DOHH2 (cell line): ENCODE results near the gene CEACAM21.
A peak's percentile ranks its signal among the peaks of the same experiment; 100 is the strongest.

Experiments used
- H3F3A ChIP-seq: fragments of 200-600 bp; sonication (generic), shearing (Covaris generic); 2 replicates; pipeline ENCODE4 v1.6.0; 2016; ENCODE audit warnings: antibody characterized with exemption, mild to moderate bottlenecking; ENCODE audit not compliant: control insufficient read depth, insufficient read depth
- H3K27ac ChIP-seq: fragments of 200-600 bp; sonication (generic); 2 replicates; pipeline ENCODE4 v1.5.1; 2014; ENCODE audit warnings: low read depth, mild to moderate bottlenecking, low read length, moderate library complexity
- H3K27me3 ChIP-seq: fragments of 200-600 bp; sonication (generic); 2 replicates; pipeline ENCODE4 v1.6.1; 2014; ENCODE audit warnings: mild to moderate bottlenecking, low read length, mixed read lengths; ENCODE audit not compliant: control insufficient read depth
- H3K36me3 ChIP-seq: fragments of 200-600 bp; sonication (generic); 2 replicates; pipeline ENCODE4 v1.6.1; 2014; ENCODE audit warnings: mild to moderate bottlenecking, low read length, moderate library complexity, mixed read lengths; ENCODE audit not compliant: control insufficient read depth
- H3K4me1 ChIP-seq: fragments of 200-600 bp; sonication (generic); 2 replicates; pipeline ENCODE4 v1.6.1; 2014; ENCODE audit warnings: mild to moderate bottlenecking, low read length, mixed read lengths; ENCODE audit not compliant: control insufficient read depth
- H3K4me2 ChIP-seq: fragments of 200-600 bp; sonication (generic); 2 replicates; pipeline ENCODE4 v1.6.0; 2014; ENCODE audit warnings: mild to moderate bottlenecking, low read length, moderate library complexity
- H3K4me3 ChIP-seq: fragments of 200-600 bp; sonication (generic); 2 replicates; pipeline ENCODE4 v1.5.1; 2014; ENCODE audit warnings: mild to moderate bottlenecking, low read length, mixed read lengths
- H3K79me2 ChIP-seq: fragments of 200-600 bp; sonication (generic); 2 replicates; pipeline ENCODE4 v1.6.1; 2014; ENCODE audit warnings: mild to moderate bottlenecking, low read length, mixed read lengths; ENCODE audit not compliant: control insufficient read depth
- H3K9me2 ChIP-seq: fragments of 200-600 bp; sonication (generic); replicated peaks from 2 replicates; pipeline ENCODE4 v1.6.1; 2014; ENCODE audit warnings: mild to moderate bottlenecking, low read length, mixed read lengths; ENCODE audit not compliant: control insufficient read depth
- H3K9me3 ChIP-seq: fragments of 200-600 bp; sonication (generic); 2 replicates; pipeline ENCODE4 v1.6.1; 2014; ENCODE audit warnings: antibody characterized with exemption, low read length, mixed read lengths; ENCODE audit not compliant: control insufficient read depth, insufficient read depth
- H4K20me1 ChIP-seq: fragments of 200-600 bp; sonication (generic); 2 replicates; pipeline ENCODE4 v1.6.0; 2014; ENCODE audit warnings: low read depth, mild to moderate bottlenecking, antibody characterized with exemption, low read length, moderate library complexity; ENCODE audit not compliant: control insufficient read depth, insufficient read depth
- CTCF ChIP-seq: fragments of 200-600 bp; sonication (generic); IDR thresholded peaks from one replicate; pipeline ENCODE4 v1.5.1; 2014; ENCODE audit warnings: antibody characterized with exemption, mild to moderate bottlenecking, low read depth, low read length; ENCODE audit not compliant: poor library complexity, severe bottlenecking
- EZH2phosphoT487 ChIP-seq: fragments of 200-600 bp; sonication (generic); IDR thresholded peaks from 2 replicates; pipeline ENCODE4 v1.6.1; 2017; ENCODE audit warnings: borderline replicate concordance, mild to moderate bottlenecking, antibody characterized with exemption, low read length, moderate library complexity, mixed read lengths

The CEACAM21 gene

GRCh38 chr19:41553804-41554203 lies 22.2 kb upstream of the CEACAM21 start:
- peak overlapping the region; percentile 79 for H3K4me3 ChIP-seq
- no peak for TF ChIP-seq CTCF
- no peak for TF ChIP-seq EZH2phosphoT487
- H3K36me3 ChIP-seq: peaks cover 53% of the 10 kb centered on the region
- no peaks in the 10 kb centered on the region for H3K9me2 ChIP-seq
- peaks cover 33% of the 10 kb centered on the region for H3K79me2 ChIP-seq
- H3K27me3 ChIP-seq: no peaks in the 10 kb centered on the region
- no peaks in the 10 kb centered on the region for H4K20me1 ChIP-seq
- H3K4me1 ChIP-seq: peaks cover 58% of the 10 kb centered on the region
- peak overlapping the region; percentile 97 for H3K4me2 ChIP-seq
- peaks cover 33% of the 10 kb centered on the region for H3F3A ChIP-seq
- peaks cover 4% of the 10 kb centered on the region; the same call in 1 of the 2 replicates for H3K9me3 ChIP-seq
- H3K27ac ChIP-seq: peak overlapping the region; percentile 98

GRCh38 chr19:41554907-41555306 lies 21.1 kb upstream of the CEACAM21 start:
- TF ChIP-seq EZH2phosphoT487 (no peak), CTCF (no peak)
- peak overlapping the region; percentile 79 for H3K4me3 ChIP-seq
- no peaks in the 10 kb centered on the region for H4K20me1 ChIP-seq
- H3K4me1 ChIP-seq: peaks cover 52% of the 10 kb centered on the region
- H3F3A ChIP-seq: peaks cover 28% of the 10 kb centered on the region
- H3K27ac ChIP-seq: peak overlapping the region; percentile 27; the same call in 1 of the 2 replicates
- peak overlapping the region; percentile 97 for H3K4me2 ChIP-seq
- H3K9me3 ChIP-seq: peaks cover 4% of the 10 kb centered on the region; the same call in 1 of the 2 replicates
- peaks cover 27% of the 10 kb centered on the region for H3K79me2 ChIP-seq
- no peaks in the 10 kb centered on the region for H3K9me2 ChIP-seq
- peaks cover 53% of the 10 kb centered on the region for H3K36me3 ChIP-seq
- H3K27me3 ChIP-seq: no peaks in the 10 kb centered on the region

- H3K4me2 ChIP-seq: no peak overlapping the region
- no peaks in the 10 kb centered on the region for H4K20me1 ChIP-seq
- no peak overlapping the region for H3K4me3 ChIP-seq
- peaks cover 52% of the 10 kb centered on the region for H3K36me3 ChIP-seq
- H3K79me2 ChIP-seq: peaks cover 19% of the 10 kb centered on the region
- H3K27ac ChIP-seq: no peak overlapping the region
- H3K9me3 ChIP-seq: peaks cover 4% of the 10 kb centered on the region; the same call in 1 of the 2 replicates
- H3K27me3 ChIP-seq: no peaks in the 10 kb centered on the region
- peaks cover 28% of the 10 kb centered on the region for H3F3A ChIP-seq
- H3K4me1 ChIP-seq: peaks cover 52% of the 10 kb centered on the region
- H3K9me2 ChIP-seq: no peaks in the 10 kb centered on the region
- TF ChIP-seq EZH2phosphoT487 (no peak), CTCF (no peak)
Observed at GRCh38 chr19:41555748-41556147, 20.2 kb upstream of the CEACAM21 start.
